GM19035 (cell line): ENCODE data around the gene CDK17.
"Not testable (repeated sequence)": the region's sequence is repeated elsewhere in the genome, so short reads cannot be mapped to it uniquely, and the experiment has no call there.

ENCODE experiments used
- ATAC-seq: cut with Tn5 transposase; IDR thresholded peaks from one replicate; pipeline ENCODE4 v1.9.1; 2021; ENCODE audit not compliant: unreplicated experiment

CDK17 gene

GRCh38 chr12:96419576-96420276 lies 19.5 kb upstream of the CDK17 start:
- ATAC-seq, result peak; percentile 59

GRCh38 chr12:96417688-96418087 lies 17.4 kb upstream of the CDK17 start:
- peak; percentile 54 for ATAC-seq

GRCh38 chr12:96416033-96416799 lies 16.0 kb upstream of the CDK17 start:
- ATAC-seq, result no peak

GRCh38 chr12:96414637-96415036 lies 14.4 kb upstream of the CDK17 start:
- no peak for ATAC-seq

- no peak for ATAC-seq
Observed at GRCh38 chr12:96412431-96412830, 12.2 kb upstream of the CDK17 start.

GRCh38 chr12:96409731-96410130 lies 9.5 kb upstream of the CDK17 start:
- ATAC-seq, result no peak

GRCh38 chr12:96408993-96409392 lies 8.8 kb upstream of the CDK17 start:
- no peak for ATAC-seq

- ATAC-seq, result peak; percentile 94
Observed at GRCh38 chr12:96407429-96408097, 7.3 kb upstream of the CDK17 start.

- ATAC-seq, result no peak
Observed at GRCh38 chr12:96404696-96405095, 4.5 kb upstream of the CDK17 start.

- ATAC-seq, result no peak
Observed at GRCh38 chr12:96403870-96404269, 3.6 kb upstream of the CDK17 start.

GRCh38 chr12:96402522-96402921 lies 2.3 kb upstream of the CDK17 start:
- not testable (repeated sequence) for ATAC-seq

GRCh38 chr12:96402061-96402460 lies 1.8 kb upstream of the CDK17 start:
- ATAC-seq, result no peak

- ATAC-seq, result peak; percentile 24
Observed at GRCh38 chr12:96401076-96401871, 1.0 kb upstream of the CDK17 start.

- peak; percentile 2 for ATAC-seq
Observed at GRCh38 chr12:96400631-96401075, 414 bp upstream of the CDK17 start.

GRCh38 chr12:96399120-96399918 lies 920 bp downstream of the CDK17 start:
- ATAC-seq, result peak; percentile 37

GRCh38 chr12:96398424-96399119 lies 1.7 kb downstream of the CDK17 start:
- no peak for ATAC-seq

- no peak for ATAC-seq
Observed at GRCh38 chr12:96397756-96398423, 2.3 kb downstream of the CDK17 start.

GRCh38 chr12:96396914-96397313 lies 3.3 kb downstream of the CDK17 start:
- ATAC-seq, result no peak

GRCh38 chr12:96396209-96396608 lies 4.0 kb downstream of the CDK17 start:
- no peak for ATAC-seq
